H1 (cell line): Measurements from ENCODE around the gene L3MBTL3.

Experiments used
- ATF2 ChIP-seq: IDR thresholded peaks from 2 replicates; pipeline ENCODE4 v1.6.1; 2012; ENCODE audit warnings: low read length, inconsistent platforms
- ATF3 ChIP-seq: IDR thresholded peaks from 2 replicates; pipeline ENCODE4 v1.6.1; 2011; ENCODE audit warnings: low read depth, mild to moderate bottlenecking, low read length; ENCODE audit not compliant: insufficient read depth
- CHD1 ChIP-seq: IDR thresholded peaks from 2 replicates; pipeline ENCODE4 v1.6.1; 2012; ENCODE audit warnings: low read depth, low read length, improper control_type of control experiment
- EP300 ChIP-seq, 2 experiments: IDR thresholded peaks; 1 replicate in 1 of 2; 2 replicates in 1 of 2; pipeline ENCODE4 v1.6.1; 2011 to 2012; ENCODE audit warnings: low read depth in 2 of 2, low read length in 2 of 2, mild to moderate bottlenecking in 2 of 2, borderline replicate concordance in 1 of 2, inconsistent platforms in 1 of 2, moderate library complexity in 1 of 2
- EZH2 ChIP-seq: fragments of 200-600 bp; sonication (generic); IDR thresholded peaks from 2 replicates; pipeline ENCODE4 v1.7.1; 2012; ENCODE audit warnings: low read depth, mild to moderate bottlenecking, moderate library complexity, low read length, inconsistent platforms; ENCODE audit not compliant: severe bottlenecking
- HDAC6 ChIP-seq: IDR thresholded peaks from one replicate; pipeline ENCODE4 v1.7.1; 2012; ENCODE audit warnings: low read depth, mild to moderate bottlenecking, inconsistent platforms, low read length, moderate library complexity
- JUN ChIP-seq: IDR thresholded peaks from 2 replicates; pipeline ENCODE4 v1.6.1; 2011; ENCODE audit warnings: low read depth, mild to moderate bottlenecking, improper control_type of control experiment, low read length
- MAX ChIP-seq: IDR thresholded peaks from 2 replicates; pipeline ENCODE4 v1.6.1; 2012; ENCODE audit warnings: inconsistent platforms
- POLR2A ChIP-seq, 2 experiments: IDR thresholded peaks; 1 replicate in 1 of 2; 2 replicates in 1 of 2; pipeline ENCODE4 v1.6.1; 2011; ENCODE audit warnings: low read depth in 2 of 2, low read length in 2 of 2, mild to moderate bottlenecking in 2 of 2; ENCODE audit errors: control extremely low read depth in 1 of 2
- POLR2AphosphoS5 ChIP-seq: IDR thresholded peaks from 2 replicates; pipeline ENCODE4 v1.6.1; 2011; ENCODE audit warnings: low read depth, low read length
- POU5F1 ChIP-seq: IDR thresholded peaks from 2 replicates; pipeline ENCODE4 v1.6.1; 2011; ENCODE audit warnings: low read depth, mild to moderate bottlenecking, low read length, moderate library complexity
- SP1 ChIP-seq: IDR thresholded peaks from 2 replicates; pipeline ENCODE4 v1.6.1; 2011; ENCODE audit warnings: low read depth, low read length
- SUZ12 ChIP-seq: fragments of 200-600 bp; sonication (generic); IDR thresholded peaks from 2 replicates; pipeline ENCODE4 v1.6.1; 2012; ENCODE audit warnings: mild to moderate bottlenecking, inconsistent platforms, low read length, moderate library complexity, mixed read lengths
- TF ChIP-seq, protein P1 (sequence below), 3 experiments: IDR thresholded peaks; 1 replicate in 2 of 3; 2 replicates in 1 of 3; pipeline versions ENCODE4 v1.5.1 to v1.6.1; 2011; ENCODE audit warnings: low read length in 3 of 3, mild to moderate bottlenecking in 3 of 3, inconsistent platforms in 2 of 3, low read depth in 1 of 3, moderate library complexity in 1 of 3; ENCODE audit not compliant: insufficient read depth in 1 of 3; ENCODE audit errors: control extremely low read depth in 1 of 3

GRCh38 chr6:130034378-130035146 lies 16.2 kb downstream of the L3MBTL3 start:
- TF ChIP-seq SP1 (no peak), POLR2A (IDR thresholded peaks at IDR 0.05; ENCODE audit: control extremely low read depth in 1 of 2, low read depth in 2 of 2, low read length in 2 of 2) (no peak), ATF3 (no peak), JUN (no peak), POLR2AphosphoS5 (no peak), EZH2 (no peak), ATF2 (no peak), HDAC6 (no peak), SUZ12 (no peak), MAX (no peak), POU5F1 (no peak), EP300 (IDR thresholded peaks at IDR 0.05; ENCODE audit: borderline replicate concordance in 1 of 2, low read depth in 2 of 2, low read length in 2 of 2) (no peak), CHD1 (no peak)
- TF ChIP-seq, protein P1, sequence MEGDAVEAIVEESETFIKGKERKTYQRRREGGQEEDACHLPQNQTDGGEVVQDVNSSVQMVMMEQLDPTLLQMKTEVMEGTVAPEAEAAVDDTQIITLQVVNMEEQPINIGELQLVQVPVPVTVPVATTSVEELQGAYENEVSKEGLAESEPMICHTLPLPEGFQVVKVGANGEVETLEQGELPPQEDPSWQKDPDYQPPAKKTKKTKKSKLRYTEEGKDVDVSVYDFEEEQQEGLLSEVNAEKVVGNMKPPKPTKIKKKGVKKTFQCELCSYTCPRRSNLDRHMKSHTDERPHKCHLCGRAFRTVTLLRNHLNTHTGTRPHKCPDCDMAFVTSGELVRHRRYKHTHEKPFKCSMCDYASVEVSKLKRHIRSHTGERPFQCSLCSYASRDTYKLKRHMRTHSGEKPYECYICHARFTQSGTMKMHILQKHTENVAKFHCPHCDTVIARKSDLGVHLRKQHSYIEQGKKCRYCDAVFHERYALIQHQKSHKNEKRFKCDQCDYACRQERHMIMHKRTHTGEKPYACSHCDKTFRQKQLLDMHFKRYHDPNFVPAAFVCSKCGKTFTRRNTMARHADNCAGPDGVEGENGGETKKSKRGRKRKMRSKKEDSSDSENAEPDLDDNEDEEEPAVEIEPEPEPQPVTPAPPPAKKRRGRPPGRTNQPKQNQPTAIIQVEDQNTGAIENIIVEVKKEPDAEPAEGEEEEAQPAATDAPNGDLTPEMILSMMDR (IDR thresholded peaks at IDR 0.05; ENCODE audit: control extremely low read depth in 1 of 3, insufficient read depth in 1 of 3, low read depth in 1 of 3, low read length in 3 of 3), result no peak
